Uterus (tissue), 4 donors: ENCODE results near the gene ADK. TPM values are rescaled to one million over a fixed set of nuclear protein-coding genes. Genes with fewer than 3 reads are reported as not detected.

Experiments
- DNase-seq, 2 donors: peaks; one replicate each; pipeline ENCODE4 v3.0.0-alpha.2; 2019 to 2020
- H3K27ac ChIP-seq, 2 donors: fragments of 200-600 bp; sonication (generic); 1 replicate in 1 of 2; 2 replicates in 1 of 2; pipeline ENCODE4 v1.5.1; 2016 to 2018
- H3K27me3 ChIP-seq, 2 donors: fragments of 200-600 bp; sonication (generic); one replicate each; pipeline ENCODE4 v1.5.1; 2018 to 2019; ENCODE audit warnings: control low read depth in 1 of 2
- H3K36me3 ChIP-seq, 2 donors: fragments of 200-600 bp; sonication (generic); one replicate each; pipeline ENCODE4 v1.5.1; 2019; ENCODE audit warnings: control low read depth in 1 of 2
- H3K4me1 ChIP-seq, 2 donors: fragments of 200-600 bp; sonication (generic); one replicate each; pipeline ENCODE4 v1.5.1; 2018 to 2019; ENCODE audit warnings: control low read depth in 1 of 2
- H3K4me3 ChIP-seq, 2 donors: fragments of 200-600 bp; sonication (generic); 1 replicate in 1 of 2; 2 replicates in 1 of 2; pipeline ENCODE4 v1.5.1; 2018 to 2019; ENCODE audit warnings: mild to moderate bottlenecking in 1 of 2
- H3K9me3 ChIP-seq, 2 donors: fragments of 200-600 bp; sonication (generic); one replicate each; pipeline ENCODE4 v1.5.1; 2019; ENCODE audit warnings: control low read depth in 1 of 2
- POLR2A ChIP-seq, 2 donors: fragments of 450-650 bp; IDR thresholded peaks; one replicate each; pipeline ENCODE4 v1.6.1; 2016; ENCODE audit warnings: antibody characterized with exemption in 2 of 2, mild to moderate bottlenecking in 1 of 2, moderate library complexity in 1 of 2
- intact Hi-C: fragments of 100-400 bp; cut with DNase I; formaldehyde crosslinking; loops from one replicate; pipeline ENCODE4 v1.15.1; 2023; ENCODE audit warnings: low total_unique reads
- total RNA-seq, 4 donors: library from RNA; depleted of rRNA in 3 of 4; stranded (reverse); fragments of >200 nt in 3 of 4; gene quantifications; one replicate each; pipeline versions ENCODE4 v1.1.0 to v1.2.4, GENCODE V29; 2014 to 2023
- TF ChIP-seq, protein P1 (sequence below), 4 experiments: fragments of 200-600 bp in 2 of 4; fragments of 450-650 bp in 2 of 4; sonication (generic) in 2 of 4; IDR thresholded peaks; one replicate each; pipeline ENCODE4 v1.5.1; 2016 to 2019; ENCODE audit warnings: antibody characterized with exemption in 4 of 4, mild to moderate bottlenecking in 2 of 4, moderate library complexity in 1 of 4
- donor health status: DM: yes; HTN: yes; CAD: no.

ADK gene
- total RNA-seq, 4 donors from 2014 or later: 12.6 to 41.1 (median 19.0) TPM

DNA sequence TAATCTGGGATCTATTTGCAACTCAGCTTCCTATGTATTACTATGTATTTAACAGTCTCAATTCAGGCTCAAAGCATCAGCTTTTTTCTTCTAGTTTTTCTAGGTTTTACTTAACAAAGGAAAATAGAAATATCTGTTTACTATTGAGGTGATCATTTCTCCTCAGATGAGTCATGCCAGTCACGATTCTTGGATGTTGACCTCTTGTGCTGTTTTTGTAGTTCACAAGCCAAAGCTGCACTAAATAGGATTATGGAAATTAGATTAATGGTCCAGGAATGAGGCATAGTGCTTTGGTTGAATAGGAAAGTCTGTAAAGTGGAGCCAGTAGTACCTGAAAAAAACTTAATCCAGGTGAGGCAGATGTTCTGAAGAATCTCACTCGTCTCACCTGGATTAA is 477.1 kb downstream of the ADK start:
- Histone ChIP-seq H3K4me1 (no peaks in the 10 kb centered on the region), H3K9me3 (no peaks in the 10 kb centered on the region), H3K36me3 (no peaks in the 10 kb centered on the region), H3K27me3 (no peaks in the 10 kb centered on the region), H3K27ac (no peak overlapping the region), H3K4me3 (no peak overlapping the region)
- no peak for DNase-seq
- TF ChIP-seq, protein P1, sequence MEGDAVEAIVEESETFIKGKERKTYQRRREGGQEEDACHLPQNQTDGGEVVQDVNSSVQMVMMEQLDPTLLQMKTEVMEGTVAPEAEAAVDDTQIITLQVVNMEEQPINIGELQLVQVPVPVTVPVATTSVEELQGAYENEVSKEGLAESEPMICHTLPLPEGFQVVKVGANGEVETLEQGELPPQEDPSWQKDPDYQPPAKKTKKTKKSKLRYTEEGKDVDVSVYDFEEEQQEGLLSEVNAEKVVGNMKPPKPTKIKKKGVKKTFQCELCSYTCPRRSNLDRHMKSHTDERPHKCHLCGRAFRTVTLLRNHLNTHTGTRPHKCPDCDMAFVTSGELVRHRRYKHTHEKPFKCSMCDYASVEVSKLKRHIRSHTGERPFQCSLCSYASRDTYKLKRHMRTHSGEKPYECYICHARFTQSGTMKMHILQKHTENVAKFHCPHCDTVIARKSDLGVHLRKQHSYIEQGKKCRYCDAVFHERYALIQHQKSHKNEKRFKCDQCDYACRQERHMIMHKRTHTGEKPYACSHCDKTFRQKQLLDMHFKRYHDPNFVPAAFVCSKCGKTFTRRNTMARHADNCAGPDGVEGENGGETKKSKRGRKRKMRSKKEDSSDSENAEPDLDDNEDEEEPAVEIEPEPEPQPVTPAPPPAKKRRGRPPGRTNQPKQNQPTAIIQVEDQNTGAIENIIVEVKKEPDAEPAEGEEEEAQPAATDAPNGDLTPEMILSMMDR (IDR thresholded peaks at IDR 0.05): no peak
- no peak for TF ChIP-seq POLR2A (IDR thresholded peaks at IDR 0.05)
- intact Hi-C loops: no loop called here

DNA sequence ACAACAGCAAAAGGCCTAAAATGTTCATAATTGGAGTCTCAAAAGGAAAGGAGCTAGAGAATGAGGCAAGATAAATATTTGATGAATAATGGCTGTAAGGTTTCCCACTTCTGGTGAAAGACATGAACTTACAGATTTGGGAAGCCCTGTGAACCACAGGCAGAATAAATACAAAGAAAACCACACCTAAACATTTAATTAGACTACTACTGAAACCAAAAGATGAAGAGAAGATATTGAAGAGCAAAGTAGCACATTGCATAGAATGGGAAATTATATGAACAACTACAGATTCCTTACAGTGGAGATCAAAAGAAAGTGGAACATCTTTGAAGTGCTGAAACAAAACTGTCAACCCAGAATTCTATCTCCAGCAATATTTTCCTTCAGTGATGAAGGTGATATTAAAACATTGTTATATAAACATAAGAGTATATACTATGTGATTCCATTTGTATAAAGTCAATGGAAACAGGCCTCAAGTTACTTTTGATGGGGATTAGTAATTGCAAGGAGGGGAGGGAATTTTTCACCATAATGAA is 484.0 kb downstream of the ADK start:
- Histone ChIP-seq H3K9me3 (peaks cover 0 to 11% of the 10 kb centered on the region in 2 donors), H3K27ac (no peak overlapping the region), H3K4me1 (no peaks in the 10 kb centered on the region), H3K27me3 (no peaks in the 10 kb centered on the region), H3K36me3 (no peaks in the 10 kb centered on the region), H3K4me3 (no peak overlapping the region)
- DNase-seq: no peak
- intact Hi-C loops: no loop called here
- TF ChIP-seq, protein P1 (IDR thresholded peaks at IDR 0.05): no peak
- no peak for TF ChIP-seq POLR2A (IDR thresholded peaks at IDR 0.05)

- intact Hi-C loops: no loop called here
- Histone ChIP-seq H3K36me3 (no peaks in the 10 kb centered on the region), H3K27me3 (no peaks in the 10 kb centered on the region), H3K4me1 (no peaks in the 10 kb centered on the region), H3K4me3 (no peak overlapping the region), H3K9me3 (peaks cover 0 to 11% of the 10 kb centered on the region in 2 donors), H3K27ac (no peak overlapping the region)
- no peak for DNase-seq
- no peak for TF ChIP-seq POLR2A (IDR thresholded peaks at IDR 0.05)
- TF ChIP-seq, protein P1 (IDR thresholded peaks at IDR 0.05): no peak
Observed at GRCh38 chr10:74635655-74636054, 484.6 kb downstream of the ADK start.

DNA sequence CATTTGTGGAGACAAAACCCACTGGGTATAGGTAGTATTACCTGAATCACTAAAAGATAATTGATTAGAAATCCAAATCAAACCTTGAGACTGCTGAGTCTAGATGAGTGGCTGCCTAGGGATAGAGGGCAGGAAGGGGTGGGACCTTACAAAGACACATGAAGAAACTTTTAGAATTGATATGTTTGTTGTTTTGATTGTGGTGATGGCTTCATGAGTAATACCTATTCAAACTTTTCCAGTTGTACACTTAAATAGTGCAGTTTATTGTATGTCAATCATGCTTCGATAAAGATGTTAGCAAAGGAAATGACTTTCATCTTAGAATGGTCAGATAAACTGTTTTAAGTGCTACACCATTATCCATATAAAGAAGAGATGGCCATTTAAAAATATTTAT is 486.7 kb downstream of the ADK start:
- TF ChIP-seq POLR2A (IDR thresholded peaks at IDR 0.05): no peak
- TF ChIP-seq, protein P1 (IDR thresholded peaks at IDR 0.05): no peak
- H3K27ac ChIP-seq: no peak overlapping the region
- peaks cover 0 to 11% of the 10 kb centered on the region in 2 donors for H3K9me3 ChIP-seq
- H3K4me3 ChIP-seq: no peak overlapping the region
- no peaks in the 10 kb centered on the region for H3K36me3 ChIP-seq
- no peak for DNase-seq
- H3K4me1 ChIP-seq: no peaks in the 10 kb centered on the region
- intact Hi-C loops: no loop called here
- H3K27me3 ChIP-seq: no peaks in the 10 kb centered on the region

DNA sequence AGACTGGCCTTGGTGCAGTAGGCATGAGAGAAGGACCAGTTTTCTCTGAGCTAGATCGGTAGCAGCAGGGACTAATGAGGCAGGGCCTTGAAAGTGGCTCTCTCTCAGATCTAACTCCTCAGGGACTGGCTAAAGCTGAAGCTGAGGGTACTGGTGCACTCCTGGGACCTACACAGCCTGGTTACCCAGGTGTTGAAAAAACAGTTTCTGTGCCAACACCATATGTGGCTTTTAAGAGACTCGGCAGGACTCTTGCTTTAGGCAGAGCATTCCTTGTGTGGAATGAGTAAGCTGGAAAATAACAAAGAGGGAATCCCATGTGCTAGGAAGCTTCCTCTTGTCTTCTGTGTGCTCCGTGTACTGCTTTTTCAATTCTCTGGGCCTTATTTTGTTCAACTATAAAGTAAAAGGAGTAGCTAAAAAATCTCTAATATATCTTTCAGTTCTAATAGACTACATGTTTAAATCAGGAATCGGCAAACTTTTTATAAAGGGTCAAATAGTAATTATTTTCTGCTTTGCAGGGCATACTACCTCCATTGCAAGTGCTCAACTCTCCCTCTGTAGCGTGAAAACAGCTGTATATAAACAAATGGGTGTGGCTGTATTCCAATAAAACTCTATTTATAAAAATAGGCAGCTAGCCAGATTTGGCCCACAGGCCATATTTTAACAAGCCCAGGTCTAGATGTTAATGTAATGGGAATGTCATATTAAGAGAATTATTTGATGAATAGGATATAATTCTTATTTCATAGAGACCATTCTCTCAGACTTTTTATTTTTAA is 489.3 kb downstream of the ADK start:
- Histone ChIP-seq H3K27me3 (no peaks in the 10 kb centered on the region), H3K4me1 (no peaks in the 10 kb centered on the region), H3K4me3 (no peak overlapping the region), H3K9me3 (peaks cover 0 to 3% of the 10 kb centered on the region in 2 donors), H3K27ac (peak overlapping the region; percentile 29 to 38), H3K36me3 (no peaks in the 10 kb centered on the region)
- TF ChIP-seq, protein P1 (IDR thresholded peaks at IDR 0.05): no peak
- TF ChIP-seq POLR2A (IDR thresholded peaks at IDR 0.05): no peak
- intact Hi-C loops: no loop called here
- DNase-seq: no peak
